Measurements from ENCODE around the gene TRAPPC2. TPM values are rescaled to one million over a fixed set of nuclear protein-coding genes. Genes with fewer than 3 reads are reported as not detected.

TRAPPC2 gene
- total RNA-seq, 4 donors from 2014 or later: 5.6 to 48.0 (median 22.8) TPM

- peaks cover 0 to 4% of the 10 kb centered on the region in 2 donors for H3K4me1 ChIP-seq
- no peaks in the 10 kb centered on the region for H3K9me3 ChIP-seq
- DNase-seq: no peak
- H3K27ac ChIP-seq: no peak overlapping the region
- no peaks in the 10 kb centered on the region for H3K27me3 ChIP-seq
- TF ChIP-seq, protein P1, sequence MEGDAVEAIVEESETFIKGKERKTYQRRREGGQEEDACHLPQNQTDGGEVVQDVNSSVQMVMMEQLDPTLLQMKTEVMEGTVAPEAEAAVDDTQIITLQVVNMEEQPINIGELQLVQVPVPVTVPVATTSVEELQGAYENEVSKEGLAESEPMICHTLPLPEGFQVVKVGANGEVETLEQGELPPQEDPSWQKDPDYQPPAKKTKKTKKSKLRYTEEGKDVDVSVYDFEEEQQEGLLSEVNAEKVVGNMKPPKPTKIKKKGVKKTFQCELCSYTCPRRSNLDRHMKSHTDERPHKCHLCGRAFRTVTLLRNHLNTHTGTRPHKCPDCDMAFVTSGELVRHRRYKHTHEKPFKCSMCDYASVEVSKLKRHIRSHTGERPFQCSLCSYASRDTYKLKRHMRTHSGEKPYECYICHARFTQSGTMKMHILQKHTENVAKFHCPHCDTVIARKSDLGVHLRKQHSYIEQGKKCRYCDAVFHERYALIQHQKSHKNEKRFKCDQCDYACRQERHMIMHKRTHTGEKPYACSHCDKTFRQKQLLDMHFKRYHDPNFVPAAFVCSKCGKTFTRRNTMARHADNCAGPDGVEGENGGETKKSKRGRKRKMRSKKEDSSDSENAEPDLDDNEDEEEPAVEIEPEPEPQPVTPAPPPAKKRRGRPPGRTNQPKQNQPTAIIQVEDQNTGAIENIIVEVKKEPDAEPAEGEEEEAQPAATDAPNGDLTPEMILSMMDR (IDR thresholded peaks at IDR 0.05): no peak
- TF ChIP-seq POLR2A (IDR thresholded peaks at IDR 0.05): no peak
- intact Hi-C loops (cut with DNase I; ENCODE audit: low total_unique reads): no loop called here
- H3K4me3 ChIP-seq: no peak overlapping the region
- no peaks in the 10 kb centered on the region for H3K36me3 ChIP-seq
Measured at GRCh38 chrX:13699183-13699826, 35.1 kb downstream of the TRAPPC2 start.

DNA sequence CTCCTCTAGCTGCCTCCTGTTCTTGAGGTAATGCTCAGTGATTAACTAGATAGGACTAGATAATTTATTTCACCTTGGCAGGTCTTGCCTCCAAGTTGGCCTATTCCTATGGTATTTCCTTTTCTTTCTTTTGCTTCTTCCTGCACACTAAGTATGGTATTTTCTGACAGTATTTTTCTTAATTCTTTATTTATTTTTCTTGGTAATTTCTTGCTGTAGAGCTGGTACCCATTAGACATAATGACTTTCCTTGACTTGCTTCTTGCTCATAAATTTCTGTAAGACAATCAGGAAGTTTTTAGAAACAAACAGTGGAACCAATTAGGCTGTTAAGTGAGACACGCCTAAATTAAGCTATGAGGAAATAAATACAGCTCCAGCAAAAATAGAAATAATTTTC lies 36.0 kb downstream of the TRAPPC2 start:
- DNase-seq: no peak
- Histone ChIP-seq H3K27me3 (no peaks in the 10 kb centered on the region), H3K27ac (no peak overlapping the region), H3K4me3 (no peak overlapping the region), H3K9me3 (no peaks in the 10 kb centered on the region), H3K4me1 (peaks cover 0 to 4% of the 10 kb centered on the region in 2 donors), H3K36me3 (no peaks in the 10 kb centered on the region)
- TF ChIP-seq, protein P1 (IDR thresholded peaks at IDR 0.05): no peak
- TF ChIP-seq POLR2A (IDR thresholded peaks at IDR 0.05): no peak
- intact Hi-C loops (cut with DNase I; ENCODE audit: low total_unique reads): no loop called here

DNA sequence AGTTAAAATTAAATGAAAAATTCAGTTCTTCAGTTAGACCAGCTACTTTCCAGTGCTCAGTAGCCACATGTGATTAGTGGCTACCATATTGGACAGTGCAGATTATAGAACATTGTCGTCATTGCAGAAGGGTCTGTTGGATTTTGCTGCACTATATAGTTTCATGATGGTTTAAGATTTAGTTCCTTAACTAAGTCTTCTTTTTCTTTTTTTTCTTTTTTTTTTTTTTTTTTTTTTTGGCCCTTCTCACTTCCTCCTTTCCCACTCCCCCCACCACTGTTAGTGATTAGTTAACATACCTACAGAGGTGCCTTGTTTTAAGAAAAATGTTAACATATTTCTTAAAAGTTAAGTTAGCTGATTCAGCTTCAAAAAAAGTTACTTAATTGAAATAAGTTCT lies 36.4 kb downstream of the TRAPPC2 start:
- TF ChIP-seq, protein P1 (IDR thresholded peaks at IDR 0.05): no peak
- TF ChIP-seq POLR2A (IDR thresholded peaks at IDR 0.05): no peak
- Histone ChIP-seq H3K27me3 (no peaks in the 10 kb centered on the region), H3K27ac (no peak overlapping the region), H3K36me3 (no peaks in the 10 kb centered on the region), H3K9me3 (no peaks in the 10 kb centered on the region), H3K4me3 (no peak overlapping the region), H3K4me1 (peaks cover 0 to 4% of the 10 kb centered on the region in 2 donors)
- intact Hi-C loops (cut with DNase I; ENCODE audit: low total_unique reads): no loop called here
- no peak for DNase-seq

DNA sequence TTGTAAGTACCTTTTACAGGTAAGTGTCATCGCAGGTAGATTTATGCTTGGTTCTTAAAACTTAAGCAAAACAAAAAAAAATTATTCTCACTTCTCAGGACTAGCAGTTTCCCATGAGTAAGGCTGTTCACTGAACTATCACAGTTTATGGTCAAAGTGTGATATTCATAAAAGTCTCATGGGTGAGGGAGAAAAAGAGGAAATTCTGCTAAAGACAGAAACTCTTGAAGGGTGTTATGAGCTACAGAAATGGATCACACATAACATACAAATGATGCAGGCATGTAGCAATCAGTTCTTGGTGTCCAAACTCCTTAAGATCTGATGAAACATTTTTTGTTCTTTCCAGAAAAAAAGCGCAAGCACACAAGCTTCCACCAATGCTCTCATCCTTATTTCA lies 37.0 kb downstream of the TRAPPC2 start:
- no peak for DNase-seq
- TF ChIP-seq POLR2A (IDR thresholded peaks at IDR 0.05): no peak
- TF ChIP-seq, protein P1 (IDR thresholded peaks at IDR 0.05): no peak
- H3K4me1 ChIP-seq: peaks cover 0 to 4% of the 10 kb centered on the region in 2 donors
- no peaks in the 10 kb centered on the region for H3K36me3 ChIP-seq
- no peaks in the 10 kb centered on the region for H3K9me3 ChIP-seq
- no peaks in the 10 kb centered on the region for H3K27me3 ChIP-seq
- H3K27ac ChIP-seq: no peak overlapping the region
- intact Hi-C loops (cut with DNase I; ENCODE audit: low total_unique reads): no loop called here
- H3K4me3 ChIP-seq: no peak overlapping the region

DNA sequence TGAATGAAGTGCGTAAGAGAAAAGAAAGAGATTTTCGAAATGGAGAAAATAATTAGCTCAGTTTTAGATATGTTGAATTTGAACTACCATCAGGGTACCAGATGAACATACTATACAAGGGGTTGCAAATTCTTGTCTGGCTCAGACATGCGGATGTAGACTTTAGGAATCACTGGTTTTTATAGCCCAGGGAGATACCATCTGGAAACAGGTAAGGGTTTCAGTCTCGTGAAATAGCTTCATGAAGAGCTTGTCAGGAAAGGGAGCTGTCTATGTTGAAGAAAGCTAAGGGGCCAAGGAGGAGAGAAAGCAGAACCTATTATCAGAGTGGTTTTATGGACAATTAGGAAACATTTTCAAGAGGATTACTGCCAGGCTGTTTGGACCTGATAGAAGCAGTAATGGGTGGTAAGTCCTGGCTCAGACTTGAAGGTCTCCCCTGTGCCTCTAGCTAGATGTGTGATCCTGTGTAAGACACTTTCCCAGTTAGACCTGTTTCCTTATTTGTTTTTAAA lies 38.8 kb downstream of the TRAPPC2 start:
- no peaks in the 10 kb centered on the region for H3K9me3 ChIP-seq
- H3K36me3 ChIP-seq: no peaks in the 10 kb centered on the region
- intact Hi-C loops (cut with DNase I; ENCODE audit: low total_unique reads): no loop called here
- DNase-seq: no peak
- H3K4me3 ChIP-seq: no peak overlapping the region
- no peak for TF ChIP-seq POLR2A (IDR thresholded peaks at IDR 0.05)
- TF ChIP-seq, protein P1 (IDR thresholded peaks at IDR 0.05): no peak
- no peak overlapping the region for H3K27ac ChIP-seq
- H3K4me1 ChIP-seq: no peaks in the 10 kb centered on the region
- no peaks in the 10 kb centered on the region for H3K27me3 ChIP-seq

Data from uterus (tissue), 4 donors.